GM19240 (cell line): Measurements from ENCODE around the gene DYRK1A.
"Not testable (repeated sequence)": the region's sequence is repeated elsewhere in the genome, so short reads cannot be mapped to it uniquely, and the experiment has no call there.

Experiments
- DNase-seq: peaks from one replicate; pipeline ENCODE4 v3.0.0; 2011; ENCODE audit warnings: low spot score; ENCODE audit not compliant: insufficient read length

DYRK1A gene

DNA sequence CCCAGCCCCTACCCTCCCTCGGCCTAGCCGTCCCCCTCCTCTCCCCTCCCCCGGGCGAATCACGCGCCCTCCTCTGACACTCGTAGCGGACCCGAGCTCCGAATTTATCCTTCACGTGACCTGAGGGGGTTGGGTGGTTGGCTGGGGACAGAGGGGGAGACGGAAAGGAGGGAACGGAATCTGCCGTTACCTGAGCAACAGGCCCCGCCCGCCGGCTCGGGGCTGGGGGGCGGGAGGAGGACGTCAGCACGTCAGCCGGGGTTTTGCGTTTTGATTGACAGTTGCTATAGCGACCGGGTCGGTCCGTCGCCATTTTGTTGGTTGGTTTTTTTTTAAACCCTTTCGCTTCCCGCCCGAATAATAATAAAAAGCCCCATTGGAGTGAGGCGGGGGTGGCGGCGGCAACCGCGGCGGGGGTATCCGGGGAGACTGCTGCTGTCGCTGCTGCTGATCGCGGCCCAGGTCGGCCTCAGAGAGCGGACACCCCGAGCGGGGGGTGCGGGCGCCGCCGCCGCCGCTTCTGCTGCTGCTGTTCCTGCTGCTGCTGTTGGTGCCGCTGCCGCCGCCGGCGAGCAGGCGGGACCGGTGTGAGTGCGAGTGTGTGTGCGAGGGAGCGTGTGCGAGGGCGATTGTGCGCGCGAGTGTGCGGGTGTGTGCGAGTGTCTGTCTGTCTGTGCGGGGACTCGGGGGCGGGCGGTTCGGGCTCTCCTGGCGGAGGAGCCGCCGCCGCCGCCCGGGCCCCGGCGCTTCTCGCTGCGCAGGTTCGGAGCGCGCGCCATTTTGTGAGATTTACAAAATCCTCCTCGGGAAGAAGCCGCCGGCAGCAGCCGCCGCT lies at the start of gene DYRK1A:
Gene DYRK1A (plus strand): TSS at position 292 of the 835 bp plus-strand sequence. CDS start 53,602 bp downstream, outside the sequence.
- peak; percentile 97 for DNase-seq

DNA sequence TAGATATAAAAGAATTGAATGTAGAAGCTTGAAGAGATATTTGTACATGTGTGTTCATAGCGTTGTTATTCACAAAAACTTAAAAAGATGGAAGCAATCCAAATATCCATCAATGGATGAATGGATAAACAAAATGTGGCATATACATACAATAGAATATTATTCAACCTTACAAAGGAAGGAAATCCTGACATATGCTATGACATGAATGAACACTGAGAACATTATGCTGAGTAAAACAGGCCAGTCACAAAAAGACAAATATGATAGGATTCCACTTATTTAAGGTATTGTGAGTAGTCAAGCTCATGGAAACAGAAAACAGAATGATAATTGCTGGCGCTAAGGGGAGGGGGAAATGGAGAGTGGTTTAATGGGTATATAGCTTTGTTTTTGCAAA lies 47.0 kb upstream of the DYRK1A start:
- no peak for DNase-seq

DNA sequence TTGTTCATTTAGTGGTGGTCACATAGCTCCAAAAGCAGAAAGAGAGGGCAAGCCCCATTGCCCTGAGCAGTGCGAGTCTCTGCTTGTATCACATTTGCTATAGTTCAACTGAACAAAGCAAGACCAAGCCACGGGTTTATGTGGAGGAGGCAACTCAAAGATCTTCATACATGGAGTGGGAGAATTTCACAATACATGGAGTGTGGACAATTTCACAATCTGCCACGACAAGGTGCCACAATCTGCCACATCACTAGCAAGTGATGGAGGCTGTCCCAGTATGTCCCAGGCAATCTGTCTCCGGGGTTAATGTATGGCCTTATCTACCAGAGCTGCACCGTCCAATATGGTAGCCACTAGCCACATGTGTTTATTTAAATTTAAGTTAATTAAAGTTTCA lies 44.5 kb upstream of the DYRK1A start:
- DNase-seq, result no peak

GRCh38 chr21:37324558-37324957 lies 42.0 kb upstream of the DYRK1A start:
- DNase-seq, result no peak

- not testable (repeated sequence) for DNase-seq
Observed at GRCh38 chr21:37328147-37328546, 38.4 kb upstream of the DYRK1A start.

GRCh38 chr21:37331411-37331810 lies 35.2 kb upstream of the DYRK1A start:
- no peak for DNase-seq

DNA sequence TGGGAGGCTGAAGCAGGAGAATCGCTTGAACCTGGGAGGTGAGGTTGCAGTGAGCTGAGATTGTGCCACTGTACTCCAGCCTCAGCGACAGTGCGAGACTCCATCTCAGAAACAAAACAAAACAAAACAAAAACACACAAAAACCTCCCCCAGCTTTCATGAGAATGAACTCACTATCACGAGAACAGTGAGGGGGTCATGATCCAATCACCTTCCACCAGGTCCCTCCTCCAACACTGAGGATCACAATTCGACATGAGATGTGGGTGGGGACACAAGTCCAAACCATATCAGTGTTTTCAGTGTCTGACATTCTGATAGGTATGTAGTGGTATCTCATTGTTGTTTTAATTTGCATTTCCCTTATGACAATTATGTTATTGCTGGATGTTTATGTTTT lies 31.5 kb upstream of the DYRK1A start:
- DNase-seq, result no peak

DNA sequence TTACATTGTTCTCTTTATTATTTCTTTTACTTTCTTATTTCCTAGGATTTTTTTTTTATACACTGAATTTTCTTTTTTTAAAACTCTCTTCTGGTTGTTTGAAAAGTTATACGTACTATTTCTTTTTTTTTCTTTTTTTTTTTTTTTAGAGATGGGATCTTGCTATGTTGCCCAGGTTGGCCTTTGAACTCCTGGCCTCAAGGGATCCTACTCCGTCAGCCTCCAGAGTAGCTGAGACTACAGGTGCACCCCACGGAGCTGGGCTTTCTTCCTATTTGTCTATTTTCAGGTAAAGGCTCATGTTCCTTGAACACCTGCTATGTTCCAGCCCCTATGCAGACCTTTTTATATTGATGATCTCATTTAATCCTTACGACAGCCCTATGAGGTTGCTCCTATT lies 29.4 kb upstream of the DYRK1A start:
- DNase-seq, result no peak

DNA sequence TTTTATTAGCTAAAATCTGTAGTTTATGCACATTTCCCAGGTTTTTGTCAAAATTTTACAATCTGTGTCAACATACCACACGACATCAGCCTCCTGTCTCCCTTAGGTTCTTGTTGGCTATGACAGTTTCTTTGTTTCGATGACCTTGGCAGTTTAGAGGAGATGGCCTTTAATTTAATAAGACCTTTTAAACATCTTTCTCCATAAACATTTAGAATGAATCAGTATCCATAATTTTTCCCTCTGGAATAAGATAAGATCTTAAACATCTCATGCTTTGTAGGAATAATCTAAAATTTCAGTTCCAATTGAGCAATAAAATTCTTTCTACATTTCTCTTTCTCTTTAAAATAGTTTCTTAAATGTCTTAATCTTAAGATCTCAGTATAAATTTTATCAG lies 28.7 kb upstream of the DYRK1A start:
- no peak for DNase-seq

GRCh38 chr21:37338671-37339551 lies 27.7 kb upstream of the DYRK1A start:
- DNase-seq, result no peak

DNA sequence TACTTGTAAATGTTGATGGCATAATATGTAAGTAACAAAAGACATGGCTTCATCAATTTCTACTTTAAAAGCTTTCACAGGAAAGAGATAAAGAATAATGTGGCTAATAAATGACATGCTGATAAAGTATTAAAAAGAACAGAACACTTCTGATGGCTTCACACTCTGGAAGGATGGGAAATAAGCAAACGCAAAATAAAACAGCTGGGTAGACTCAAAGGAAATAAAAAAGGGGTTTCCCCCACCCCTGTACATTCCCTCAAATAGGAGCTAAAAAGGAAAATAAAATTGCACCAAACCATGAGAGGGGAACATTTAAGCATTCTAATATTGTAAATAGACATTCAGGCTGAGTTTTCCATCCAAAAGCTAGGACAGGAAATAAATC lies 27.0 kb upstream of the DYRK1A start:
- no peak for DNase-seq

- DNase-seq, result no peak
Observed at GRCh38 chr21:37341254-37341960, 25.2 kb upstream of the DYRK1A start.

GRCh38 chr21:37342046-37342632 lies 24.4 kb upstream of the DYRK1A start:
- DNase-seq, result no peak

DNA sequence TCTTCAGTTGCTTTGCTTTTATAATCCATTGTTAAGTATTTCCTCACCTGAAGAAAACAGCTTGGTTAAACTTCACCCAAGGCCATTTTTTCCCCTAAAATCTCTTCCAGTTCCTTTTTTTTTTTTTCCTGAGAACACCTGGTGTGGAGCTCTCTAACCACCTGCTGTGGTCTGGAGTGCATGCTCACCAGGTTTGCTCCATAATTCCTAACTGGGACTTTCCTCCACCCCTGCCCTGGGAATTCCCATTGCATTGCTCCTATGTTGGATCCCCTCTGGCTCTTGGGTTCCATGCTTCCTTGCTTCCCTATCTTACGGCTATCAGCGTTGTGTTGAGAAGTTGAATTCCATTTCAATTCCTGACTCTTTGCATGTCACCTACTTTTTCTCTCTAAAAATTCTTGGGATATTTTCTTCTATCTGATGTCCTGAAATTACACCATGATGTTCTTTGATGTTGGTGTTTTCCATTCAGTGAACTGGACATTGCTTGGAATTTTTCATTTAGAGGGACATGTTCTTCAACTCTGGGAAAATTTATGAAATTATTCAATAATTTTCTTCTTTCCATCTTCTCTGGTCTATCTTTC lies 19.6 kb upstream of the DYRK1A start:
- DNase-seq, result no peak

- DNase-seq, result no peak
Observed at GRCh38 chr21:37348664-37349063, 17.9 kb upstream of the DYRK1A start.

- no peak for DNase-seq
Observed at GRCh38 chr21:37350472-37350871, 16.1 kb upstream of the DYRK1A start.

- no peak for DNase-seq
Observed at GRCh38 chr21:37356706-37357105, 9.9 kb upstream of the DYRK1A start.

DNA sequence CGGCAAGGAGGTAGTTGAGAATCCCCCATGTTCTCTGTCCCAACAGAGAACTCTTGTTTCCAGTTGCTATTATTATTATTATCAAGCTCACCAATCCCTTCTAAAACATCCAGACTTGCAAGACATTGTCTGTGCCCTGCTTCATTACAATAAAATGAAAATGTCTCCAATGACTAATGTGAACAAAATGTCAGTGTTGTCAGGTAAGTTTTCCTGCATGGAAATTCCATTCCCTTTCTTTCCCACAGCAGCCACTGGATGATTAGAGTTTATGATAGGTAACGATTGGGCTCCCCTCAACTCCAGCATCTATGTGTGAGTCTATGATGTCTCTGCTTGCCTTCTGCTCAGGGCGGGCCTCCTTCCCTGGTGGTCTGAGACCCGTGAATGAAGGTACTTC lies 8.9 kb upstream of the DYRK1A start:
- DNase-seq, result no peak

DNA sequence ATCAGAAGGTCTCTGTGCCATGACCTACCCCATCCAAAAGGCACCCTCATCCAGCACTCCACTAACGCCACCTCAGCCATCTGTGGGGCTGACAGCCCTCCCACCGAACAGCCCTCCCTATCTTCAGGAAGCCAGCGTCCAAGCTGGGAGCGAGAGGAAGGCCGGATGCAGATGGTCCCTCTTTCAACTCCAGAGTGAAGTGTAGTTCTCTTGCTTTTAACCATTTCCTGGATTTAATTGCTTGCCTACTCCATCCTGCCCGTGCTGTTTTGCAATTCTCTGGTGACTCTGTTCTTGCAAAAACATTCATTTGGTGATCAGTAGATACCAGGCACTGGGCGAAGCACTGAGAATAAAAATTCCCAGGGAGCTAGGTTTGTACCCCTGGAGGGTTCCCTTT lies 8.2 kb upstream of the DYRK1A start:
- no peak for DNase-seq

- no peak for DNase-seq
Observed at GRCh38 chr21:37363936-37364335, 2.6 kb upstream of the DYRK1A start.

GRCh38 chr21:37364722-37365121 lies 1.9 kb upstream of the DYRK1A start:
- DNase-seq, result no peak
